Amniotic epithelial cell (primary cell): ENCODE results near the gene ARHGAP4.

Source experiments
- DNase-seq: peaks from one replicate; pipeline ENCODE4 v3.0.0-alpha.2; 2010; ENCODE audit warnings: low read depth

ARHGAP4 gene

GRCh38 chrX:153927672-153927921 lies 1.5 kb upstream of the ARHGAP4 start:
- DNase-seq: no peak

GRCh38 chrX:153926858-153927671 lies 1.0 kb upstream of the ARHGAP4 start:
- peak; percentile 40 for DNase-seq

GRCh38 chrX:153926552-153926857 lies 441 bp upstream of the ARHGAP4 start:
- DNase-seq: no peak

- no peak for DNase-seq
Measured at GRCh38 chrX:153925387-153925738, 701 bp downstream of the ARHGAP4 start.

- DNase-seq: peak; percentile 20
Measured at GRCh38 chrX:153924149-153924861, 1.8 kb downstream of the ARHGAP4 start.

GRCh38 chrX:153922932-153923857 lies 2.9 kb downstream of the ARHGAP4 start:
- peak; percentile 30 for DNase-seq

GRCh38 chrX:153921511-153922446 lies 4.3 kb downstream of the ARHGAP4 start:
- peak; percentile 24 for DNase-seq

GRCh38 chrX:153921070-153921469 lies 5.0 kb downstream of the ARHGAP4 start:
- DNase-seq: no peak

GRCh38 chrX:153920546-153920945 lies 5.5 kb downstream of the ARHGAP4 start:
- DNase-seq: no peak

- no peak for DNase-seq
Measured at GRCh38 chrX:153919281-153919680, 6.8 kb downstream of the ARHGAP4 start.

- no peak for DNase-seq
Measured at GRCh38 chrX:153917869-153918268, 8.2 kb downstream of the ARHGAP4 start.

GRCh38 chrX:153913701-153914100 lies 12.4 kb downstream of the ARHGAP4 start:
- no peak for DNase-seq

- no peak for DNase-seq
Measured at GRCh38 chrX:153913211-153913610, 12.9 kb downstream of the ARHGAP4 start.

GRCh38 chrX:153911798-153912197 lies 14.3 kb downstream of the ARHGAP4 start:
- DNase-seq: no peak

GRCh38 chrX:153910446-153910845 lies 15.6 kb downstream of the ARHGAP4 start:
- DNase-seq: no peak

- no peak for DNase-seq
Measured at GRCh38 chrX:153909980-153910360, 16.1 kb downstream of the ARHGAP4 start.

GRCh38 chrX:153909024-153909979 lies 16.8 kb downstream of the ARHGAP4 start:
- no peak for DNase-seq

- DNase-seq: no peak
Measured at GRCh38 chrX:153908219-153908860, 17.7 kb downstream of the ARHGAP4 start.

GRCh38 chrX:153907456-153907855 lies 18.6 kb downstream of the ARHGAP4 start:
- no peak for DNase-seq
